ENCODE data around the gene BLOC1S6. TPM values are rescaled to one million over a fixed set of nuclear protein-coding genes. Genes with fewer than 3 reads are reported as not detected.

BLOC1S6 gene
- polyA plus RNA-seq, 1 experiment, result 39.0 TPM

- TF ChIP-seq CTCF (IDR thresholded peaks at IDR 0.05; ENCODE audit: low read depth, low read length), result no peak
- POLR2A ChIA-PET, result interaction anchor here (0.9 to 2.2 kb wide), 4 partner anchors 37 to 64 kb away, joined by 3 to 7 read pairs (median 5); partner anchors contain the start of gene SLC30A4
- CTCF ChIA-PET, result interaction anchor here (0.5 to 5.5 kb wide), 9 partner anchors 12 to 1559 kb away, joined by 3 to 56 read pairs (median 8); no protein-coding TSS in a partner anchor
- no peak for DNase-seq (ENCODE audit: low read depth, low spot score)
- H3K4me3 ChIP-seq (ENCODE audit: low read depth, low read length), result peak overlapping the region; percentile 88
- H3K9me3 ChIP-seq (ENCODE audit: control insufficient read depth, insufficient read depth, low read length), result peaks cover 4% of the 10 kb centered on the region; the same call in 1 of the 2 replicates
- peak overlapping the region; percentile 100 for H3K27ac ChIP-seq (ENCODE audit: low read depth, low read length)
- no peaks in the 10 kb centered on the region for H3K27me3 ChIP-seq (ENCODE audit: control insufficient read depth, insufficient read depth, low read length)
Observed at GRCh38 chr15:45586601-45587094, 531 bp upstream of the BLOC1S6 start.

GRCh38 chr15:45587863-45588170, 638 bp downstream of the BLOC1S6 start:
- no peak for DNase-seq (ENCODE audit: low read depth, low spot score)
- no peaks in the 10 kb centered on the region for H3K27me3 ChIP-seq (ENCODE audit: control insufficient read depth, insufficient read depth, low read length)
- H3K27ac ChIP-seq (ENCODE audit: low read depth, low read length), result peak overlapping the region; percentile 100
- TF ChIP-seq CTCF (IDR thresholded peaks at IDR 0.05; ENCODE audit: low read depth, low read length), result no peak
- H3K4me3 ChIP-seq (ENCODE audit: low read depth, low read length), result peak overlapping the region; percentile 88
- peaks cover 4% of the 10 kb centered on the region; the same call in 1 of the 2 replicates for H3K9me3 ChIP-seq (ENCODE audit: control insufficient read depth, insufficient read depth, low read length)
- ChIA-PET POLR2A (interaction anchor here (0.5 to 2.2 kb wide), 6 partner anchors 38 to 185 kb away, joined by 3 to 7 read pairs (median 4); a partner anchor contains a TSS), CTCF (interaction anchor here (1.4 to 5.5 kb wide), 4 partner anchors 24 to 130 kb away, joined by 4 to 56 read pairs (median 22); no protein-coding TSS in a partner anchor)

GRCh38 chr15:45588219-45588875, 1.2 kb downstream of the BLOC1S6 start:
- no peak for TF ChIP-seq CTCF (IDR thresholded peaks at IDR 0.05; ENCODE audit: low read depth, low read length)
- peak overlapping the region; percentile 88 for H3K4me3 ChIP-seq (ENCODE audit: low read depth, low read length)
- peak overlapping the region; percentile 100 for H3K27ac ChIP-seq (ENCODE audit: low read depth, low read length)
- DNase-seq (ENCODE audit: low read depth, low spot score), result no peak
- no peaks in the 10 kb centered on the region for H3K27me3 ChIP-seq (ENCODE audit: control insufficient read depth, insufficient read depth, low read length)
- ChIA-PET CTCF (interaction anchor here (1.1 to 5.5 kb wide), 7 partner anchors 23 to 470 kb away, joined by 4 to 56 read pairs (median 4); no protein-coding TSS in a partner anchor), POLR2A (interaction anchor here (0.8 to 2.2 kb wide), 4 partner anchors 39 to 186 kb away, joined by 3 to 7 read pairs (median 6); a partner anchor contains a TSS)
- H3K9me3 ChIP-seq (ENCODE audit: control insufficient read depth, insufficient read depth, low read length), result peaks cover 4% of the 10 kb centered on the region; the same call in 1 of the 2 replicates

GRCh38 chr15:45589256-45589655, 2.1 kb downstream of the BLOC1S6 start:
- ChIA-PET CTCF (interaction anchor here (1.1 to 5.5 kb wide), 5 partner anchors 22 to 471 kb away, joined by 4 to 56 read pairs (median 4); no protein-coding TSS in a partner anchor), POLR2A (no interaction called here)
- Histone ChIP-seq H3K27me3 (ENCODE audit: control insufficient read depth, insufficient read depth, low read length) (no peaks in the 10 kb centered on the region), H3K27ac (ENCODE audit: low read depth, low read length) (no peak overlapping the region), H3K4me3 (ENCODE audit: low read depth, low read length) (peak overlapping the region; percentile 88), H3K9me3 (ENCODE audit: control insufficient read depth, insufficient read depth, low read length) (peaks cover 4% of the 10 kb centered on the region; the same call in 1 of the 2 replicates)
- DNase-seq (ENCODE audit: low read depth, low spot score), result no peak
- no peak for TF ChIP-seq CTCF (IDR thresholded peaks at IDR 0.05; ENCODE audit: low read depth, low read length)

- TF ChIP-seq CTCF (IDR thresholded peaks at IDR 0.05; ENCODE audit: low read depth, low read length), result no peak
- no peak overlapping the region for H3K4me3 ChIP-seq (ENCODE audit: low read depth, low read length)
- ChIA-PET CTCF (interaction anchor here (1.3 to 4.9 kb wide), 5 partner anchors 18 to 164 kb away, joined by 5 to 27 read pairs (median 10); no protein-coding TSS in a partner anchor), POLR2A (interaction anchor here (0.6 kb wide), 1 partner anchor 19 kb away, joined by 3 read pairs; no protein-coding TSS in a partner anchor)
- H3K27ac ChIP-seq (ENCODE audit: low read depth, low read length), result peak overlapping the region; percentile 22
- DNase-seq (ENCODE audit: low read depth, low spot score), result no peak
- no peaks in the 10 kb centered on the region for H3K9me3 ChIP-seq (ENCODE audit: control insufficient read depth, insufficient read depth, low read length)
- H3K27me3 ChIP-seq (ENCODE audit: control insufficient read depth, insufficient read depth, low read length), result no peaks in the 10 kb centered on the region
Observed at GRCh38 chr15:45594319-45594718, 7.1 kb downstream of the BLOC1S6 start.
